MCF 10A (cell line): ENCODE measurements around the gene ARHGEF37. TPM values are rescaled to one million over a fixed set of nuclear protein-coding genes. Genes with fewer than 3 reads are reported as not detected.
"Not testable (repeated sequence)": the region's sequence is repeated elsewhere in the genome, so short reads cannot be mapped to it uniquely, and the experiment has no call there.

ENCODE experiments used
- BruUV-seq: library from RNA; stranded (reverse); fragments of 400-500 nt; replicated peaks from 2 replicates; lab custom pipeline; 2021; lab: Mats Ljungman, UMichigan
- CTCF ChIA-PET: fragments of 300-600 bp; sonication (Branson Sonifier 250); formaldehyde crosslinking; extraction: SDS; loops from one replicate; lab custom pipeline; 2021; ENCODE audit warnings: antibody characterized with exemption, inconsistent platforms; lab: Yijun Ruan, JAX
- POLR2A ChIA-PET: fragments of 300-600, 350-650 bp; sonication (Branson Sonifier 250); formaldehyde crosslinking; extraction: SDS; loops from one replicate; lab custom pipeline; 2020; ENCODE audit warnings: antibody characterized with exemption, inconsistent platforms; lab: Yijun Ruan, JAX
- DNase-seq: peaks from one replicate; pipeline ENCODE4 v3.0.0-alpha.2; 2018; ENCODE audit not compliant: unreplicated experiment
- H3K27ac Mint-ChIP-seq: one replicate; pipeline ENCODE4 v1.8.0; 2022; ENCODE audit warnings: mild to moderate bottlenecking, low read depth, mixed read lengths; ENCODE audit not compliant: unreplicated experiment
- H3K27me3 Mint-ChIP-seq: one replicate; pipeline ENCODE4 v1.8.0; 2022; ENCODE audit warnings: mixed read lengths; ENCODE audit not compliant: insufficient read depth, unreplicated experiment
- H3K36me3 Mint-ChIP-seq: one replicate; pipeline ENCODE4 v1.8.0; 2022; ENCODE audit warnings: mild to moderate bottlenecking, moderate library complexity, mixed read lengths; ENCODE audit not compliant: insufficient read depth, unreplicated experiment
- H3K4me1 Mint-ChIP-seq: one replicate; pipeline ENCODE4 v1.8.0; 2022; ENCODE audit warnings: mixed read lengths; ENCODE audit not compliant: insufficient read depth, unreplicated experiment
- H3K4me3 Mint-ChIP-seq: one replicate; pipeline ENCODE4 v1.8.0; 2022; ENCODE audit warnings: mild to moderate bottlenecking, moderate library complexity, mixed read lengths; ENCODE audit not compliant: unreplicated experiment
- H3K9me3 Mint-ChIP-seq: one replicate; pipeline ENCODE4 v1.8.0; 2022; ENCODE audit warnings: mixed read lengths; ENCODE audit not compliant: unreplicated experiment
- CTCF ChIP-seq: fragments of 200-600 bp; IDR thresholded peaks from one replicate; pipeline ENCODE4 v1.8.0; 2022; ENCODE audit warnings: antibody characterized with exemption, mild to moderate bottlenecking; ENCODE audit not compliant: unreplicated experiment
- intact Hi-C: fragments of 100-400 bp; cut with micrococcal nuclease; formaldehyde crosslinking; loops from 2 replicates; pipeline ENCODE4 v1.14.1; 2022
- total RNA-seq: library from RNA; stranded (reverse); gene quantifications from 2 replicates; pipeline ENCODE4 v1.2.3, GENCODE V29; 2022

Gene ARHGEF37
- total RNA-seq, 1 experiment from 2014 or later: 3.9 TPM

GRCh38 chr5:149596712-149597111 lies 15.4 kb downstream of the ARHGEF37 start:
- Mint-ChIP-seq H3K27me3 (no peaks in the 10 kb centered on the region), H3K4me1 (peaks cover 25% of the 10 kb centered on the region), H3K9me3 (no peaks in the 10 kb centered on the region), H3K27ac (peak overlapping the region; percentile 62), H3K36me3 (peaks cover 8% of the 10 kb centered on the region), H3K4me3 (no peak overlapping the region)
- DNase-seq: no peak
- ChIA-PET CTCF (interaction anchor here (0.6 to 4.9 kb wide), 4 partner anchors 22 to 164 kb away, joined by 4 to 27 read pairs (median 6); no protein-coding TSS in a partner anchor), POLR2A (interaction anchor here (0.7 to 4.0 kb wide), 6 partner anchors 8 to 302 kb away, joined by 3 to 21 read pairs (median 10); no protein-coding TSS in a partner anchor)
- BruUV-seq: no TSS peak
- intact Hi-C loops: no loop called here
- no peak for TF ChIP-seq CTCF

GRCh38 chr5:149597618-149598017 lies 16.3 kb downstream of the ARHGEF37 start:
- DNase-seq: no peak
- CTCF ChIA-PET: interaction anchor here (0.8 to 4.9 kb wide), 4 partner anchors 14 to 163 kb away, joined by 3 to 27 read pairs (median 4); no protein-coding TSS in a partner anchor
- Mint-ChIP-seq H3K9me3 (no peaks in the 10 kb centered on the region), H3K27me3 (no peaks in the 10 kb centered on the region), H3K36me3 (peaks cover 11% of the 10 kb centered on the region), H3K27ac (no peak overlapping the region), H3K4me3 (no peak overlapping the region), H3K4me1 (peaks cover 26% of the 10 kb centered on the region)
- intact Hi-C loops: no loop called here
- TF ChIP-seq CTCF: no peak
- BruUV-seq: no TSS peak
- POLR2A ChIA-PET: interaction anchor here (0.9 to 4.0 kb wide), 8 partner anchors 8 to 50 kb away, joined by 3 to 21 read pairs (median 4); no protein-coding TSS in a partner anchor

GRCh38 chr5:149598234-149598633 lies 16.9 kb downstream of the ARHGEF37 start:
- POLR2A ChIA-PET: interaction anchor here (0.8 to 4.0 kb wide), 6 partner anchors 7 to 49 kb away, joined by 3 to 21 read pairs (median 4); no protein-coding TSS in a partner anchor
- H3K36me3 Mint-ChIP-seq: peaks cover 11% of the 10 kb centered on the region
- DNase-seq, intact Hi-C loops, H3K27me3 Mint-ChIP-seq, H3K4me3 Mint-ChIP-seq, BruUV-seq, H3K9me3 Mint-ChIP-seq, H3K27ac Mint-ChIP-seq: not testable (repeated sequence)
- CTCF ChIA-PET: interaction anchor here (0.6 to 4.9 kb wide), 6 partner anchors 9 to 163 kb away, joined by 3 to 27 read pairs (median 4); no protein-coding TSS in a partner anchor
- H3K4me1 Mint-ChIP-seq: peaks cover 26% of the 10 kb centered on the region

- H3K9me3 Mint-ChIP-seq: no peaks in the 10 kb centered on the region
- no peak for DNase-seq
- H3K4me1 Mint-ChIP-seq: peaks cover 26% of the 10 kb centered on the region
- H3K27ac Mint-ChIP-seq: no peak overlapping the region
- no TSS peak for BruUV-seq
- no peak overlapping the region for H3K4me3 Mint-ChIP-seq
- intact Hi-C loops: no loop called here
- H3K27me3 Mint-ChIP-seq: no peaks in the 10 kb centered on the region
- POLR2A ChIA-PET: interaction anchor here (0.5 to 0.8 kb wide), 3 partner anchors 16 to 319 kb away, joined by 3 to 4 read pairs (median 3); no protein-coding TSS in a partner anchor
- peaks cover 11% of the 10 kb centered on the region for H3K36me3 Mint-ChIP-seq
- CTCF ChIA-PET: interaction anchor here (0.8 to 1.0 kb wide), 3 partner anchors 10 to 208 kb away, joined by 3 read pairs; no protein-coding TSS in a partner anchor
- no peak for TF ChIP-seq CTCF
These were observed 17.7 kb downstream of the ARHGEF37 start for GRCh38 chr5:149598966-149599365.
